HG03066 (cell line): ENCODE results near the gene PAWR.
"Not testable (repeated sequence)": the region's sequence is repeated elsewhere in the genome, so short reads cannot be mapped to it uniquely, and the experiment has no call there.

Experiments
- ATAC-seq: cut with Tn5 transposase; IDR thresholded peaks from one replicate; pipeline ENCODE4 v1.9.1; 2021; ENCODE audit warnings: low read depth; ENCODE audit not compliant: unreplicated experiment

Gene PAWR

DNA sequence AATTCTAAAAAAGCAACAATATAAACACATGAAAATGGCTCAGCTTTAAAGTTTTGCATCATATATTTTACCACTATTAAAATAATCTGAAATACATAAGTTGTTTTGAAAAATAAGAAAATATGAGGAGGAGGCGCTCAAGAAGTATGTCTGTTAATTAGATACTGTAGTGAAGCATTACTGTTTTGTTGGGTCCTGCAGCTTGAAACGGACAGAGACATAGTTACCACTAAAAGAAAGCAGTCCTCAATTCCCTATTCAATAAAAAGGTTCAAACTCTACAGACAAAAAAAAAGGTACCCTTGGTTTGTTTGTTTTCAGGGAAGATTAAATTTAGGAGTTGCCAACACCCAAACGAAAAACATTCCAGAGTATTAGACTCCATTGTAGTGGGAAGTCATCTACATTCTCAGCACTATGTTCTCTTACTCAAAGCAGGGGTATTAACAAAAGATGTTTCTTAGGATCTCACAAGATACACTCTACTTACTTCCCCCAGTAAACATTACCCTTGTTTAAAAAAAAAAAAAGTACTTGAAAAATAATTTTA, 3.0 kb downstream of the PAWR start:
- no peak for ATAC-seq

- ATAC-seq = no peak
These were observed 4.6 kb downstream of the PAWR start for GRCh38 chr12:79686171-79686570.

GRCh38 chr12:79685068-79685467, 5.7 kb downstream of the PAWR start:
- no peak for ATAC-seq

DNA sequence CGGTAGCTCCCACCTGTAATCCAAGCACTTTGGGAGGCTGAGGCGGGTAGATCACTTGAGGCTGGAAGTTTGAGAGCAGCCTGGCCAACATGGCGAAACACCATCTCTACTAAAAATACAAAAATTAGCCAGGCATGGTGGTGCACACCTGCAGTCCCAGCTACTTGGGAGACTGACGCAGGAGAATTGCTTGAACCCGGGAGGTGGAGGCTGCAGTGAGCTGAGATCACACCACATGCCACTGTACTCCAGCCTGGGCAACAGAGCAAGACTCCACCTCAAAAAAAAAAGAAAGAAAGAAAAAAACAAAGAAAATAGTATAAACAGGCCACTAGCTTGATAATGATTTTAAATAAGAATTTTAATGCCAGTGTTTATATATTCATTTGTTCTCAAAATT, 6.4 kb downstream of the PAWR start:
- ATAC-seq = not testable (repeated sequence)

DNA sequence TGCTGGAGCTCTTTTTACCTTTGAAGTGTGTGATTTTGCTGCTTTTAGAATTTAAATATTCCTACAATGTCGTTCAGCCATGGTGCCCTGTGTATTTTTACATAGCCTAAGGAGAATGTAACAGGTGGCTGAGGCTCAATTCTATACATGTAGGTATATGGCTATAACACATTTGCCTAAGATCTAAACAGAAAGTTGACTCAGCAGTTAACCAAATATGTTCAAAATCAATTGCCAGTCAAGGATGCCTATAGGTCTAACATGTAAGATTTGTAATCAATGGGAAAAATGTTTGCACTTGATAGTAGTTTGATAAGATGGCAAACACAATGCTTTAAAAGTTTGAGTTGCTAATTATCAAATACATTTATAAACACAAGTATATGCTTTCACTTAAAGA, 8.2 kb downstream of the PAWR start:
- no peak for ATAC-seq

DNA sequence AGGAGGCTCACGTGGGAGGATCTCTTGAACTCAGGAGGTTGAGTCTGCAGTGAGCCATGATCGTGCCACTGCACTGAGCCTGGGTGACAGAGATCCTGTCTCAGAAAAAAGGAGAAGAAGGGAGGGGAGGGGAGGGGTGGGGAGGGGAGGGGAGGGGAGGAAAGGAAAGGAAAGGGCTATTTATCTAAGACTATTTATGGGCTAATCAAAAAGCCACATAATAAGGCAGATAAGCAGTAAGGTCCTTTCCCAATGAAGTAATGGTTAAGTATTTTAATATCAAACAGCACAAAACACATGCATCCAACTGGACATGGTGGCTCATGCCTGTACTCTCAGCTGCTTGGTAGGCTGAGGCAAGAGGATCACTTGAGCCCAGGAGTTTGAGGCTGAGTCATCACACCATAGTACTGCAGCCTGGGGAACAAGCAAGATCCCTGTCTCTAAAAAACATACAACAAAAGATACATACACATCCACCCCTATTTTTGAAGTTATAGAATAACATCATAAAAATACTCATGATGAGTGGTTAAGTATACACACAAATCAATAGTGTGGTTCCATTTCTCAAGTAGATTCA, 9.7 kb downstream of the PAWR start:
- no peak for ATAC-seq

DNA sequence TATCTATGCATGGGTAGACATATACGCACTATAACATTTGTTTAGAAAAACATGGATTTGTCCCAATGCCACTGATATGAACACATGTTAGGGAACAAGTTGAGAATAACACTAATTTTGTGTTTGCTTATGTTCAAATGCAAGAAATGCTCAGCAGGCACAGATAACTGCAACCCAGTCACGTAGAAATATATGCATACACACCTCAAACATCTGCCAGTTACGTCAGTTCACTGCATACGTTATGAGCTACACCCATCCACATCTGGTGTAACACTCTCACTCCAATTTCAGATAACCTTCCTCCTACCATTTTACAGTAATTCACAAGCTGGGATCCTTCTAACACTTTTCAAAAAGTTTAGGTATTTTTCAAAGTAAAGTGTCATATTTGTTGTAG, 10.7 kb downstream of the PAWR start:
- no peak for ATAC-seq

- ATAC-seq = no peak
These were observed 12.5 kb downstream of the PAWR start for GRCh38 chr12:79678306-79678705.

GRCh38 chr12:79677672-79678071, 13.1 kb downstream of the PAWR start:
- no peak for ATAC-seq

- no peak for ATAC-seq
These were observed 14.2 kb downstream of the PAWR start for GRCh38 chr12:79676579-79676978.

GRCh38 chr12:79674629-79675028, 16.1 kb downstream of the PAWR start:
- ATAC-seq = no peak

DNA sequence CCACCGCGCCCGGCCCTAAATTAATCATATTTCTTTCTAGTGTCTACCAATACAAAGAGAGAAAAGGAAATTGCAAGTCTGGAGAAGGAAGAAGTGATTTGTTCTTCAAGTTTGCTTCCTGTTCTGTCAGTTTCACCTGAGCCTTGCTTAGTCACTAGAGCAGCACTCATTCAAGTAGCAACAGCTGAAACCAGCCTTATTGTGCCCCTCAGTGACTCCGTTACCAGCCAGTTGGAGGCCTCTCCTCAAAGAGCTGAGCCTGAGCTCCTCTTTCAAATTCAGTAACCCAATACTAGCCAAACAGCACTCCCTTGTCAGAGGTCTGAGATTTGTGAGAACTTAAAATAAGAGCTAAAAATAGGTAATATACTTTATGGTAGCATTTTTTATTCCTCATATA, 17.4 kb downstream of the PAWR start:
- ATAC-seq = no peak

DNA sequence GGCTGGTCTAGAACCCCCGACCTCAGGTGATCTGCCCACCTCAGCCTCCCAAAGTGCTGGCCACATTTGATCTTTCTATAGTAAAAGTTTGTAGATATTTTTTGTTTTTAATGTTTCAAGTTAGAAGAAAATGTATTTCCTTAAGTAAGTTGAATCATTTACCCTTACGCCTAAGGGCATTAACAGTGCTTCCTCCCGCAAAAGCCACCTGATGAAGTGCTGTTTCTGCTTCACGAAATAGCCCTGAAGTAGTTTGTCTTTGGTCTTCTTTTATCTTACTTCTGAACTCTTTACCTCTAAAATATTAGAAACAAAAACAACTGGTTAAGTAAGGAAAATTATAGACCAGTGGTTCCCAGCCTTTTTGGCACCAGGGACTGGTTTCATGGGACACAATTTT, 22.7 kb downstream of the PAWR start:
- ATAC-seq = no peak

DNA sequence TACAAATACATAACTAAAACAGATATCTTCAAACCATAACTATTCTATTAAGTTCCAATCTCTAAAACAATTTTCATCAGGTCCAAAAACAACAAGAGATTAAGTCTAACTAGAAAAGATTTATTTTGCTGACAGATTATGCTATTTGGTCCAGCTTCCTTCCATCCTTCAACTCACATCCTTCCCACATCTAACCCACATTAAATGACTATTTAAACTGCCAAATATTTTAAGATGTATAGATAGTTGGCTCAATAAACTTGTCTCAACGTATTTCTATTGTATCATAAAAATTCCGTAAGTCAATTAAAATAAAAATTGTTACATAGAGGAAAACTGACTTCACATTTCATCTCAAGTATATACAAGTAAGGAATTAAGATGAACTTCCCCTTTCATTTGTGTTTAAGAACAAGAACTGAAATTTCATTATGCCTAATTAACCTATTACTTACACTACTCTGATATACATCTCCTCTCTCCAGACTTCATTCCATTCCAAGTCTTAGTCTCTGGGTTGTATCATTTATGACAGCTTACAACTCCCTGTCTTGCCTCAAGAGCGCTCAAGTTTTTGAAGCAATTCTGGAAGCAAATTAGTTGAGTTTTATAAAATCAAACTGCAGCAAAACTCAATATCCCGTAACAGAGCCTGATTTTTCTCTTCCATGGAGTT, 25.4 kb downstream of the PAWR start:
- ATAC-seq = no peak

- no peak for ATAC-seq
These were observed 26.2 kb downstream of the PAWR start for GRCh38 chr12:79664518-79664917.

DNA sequence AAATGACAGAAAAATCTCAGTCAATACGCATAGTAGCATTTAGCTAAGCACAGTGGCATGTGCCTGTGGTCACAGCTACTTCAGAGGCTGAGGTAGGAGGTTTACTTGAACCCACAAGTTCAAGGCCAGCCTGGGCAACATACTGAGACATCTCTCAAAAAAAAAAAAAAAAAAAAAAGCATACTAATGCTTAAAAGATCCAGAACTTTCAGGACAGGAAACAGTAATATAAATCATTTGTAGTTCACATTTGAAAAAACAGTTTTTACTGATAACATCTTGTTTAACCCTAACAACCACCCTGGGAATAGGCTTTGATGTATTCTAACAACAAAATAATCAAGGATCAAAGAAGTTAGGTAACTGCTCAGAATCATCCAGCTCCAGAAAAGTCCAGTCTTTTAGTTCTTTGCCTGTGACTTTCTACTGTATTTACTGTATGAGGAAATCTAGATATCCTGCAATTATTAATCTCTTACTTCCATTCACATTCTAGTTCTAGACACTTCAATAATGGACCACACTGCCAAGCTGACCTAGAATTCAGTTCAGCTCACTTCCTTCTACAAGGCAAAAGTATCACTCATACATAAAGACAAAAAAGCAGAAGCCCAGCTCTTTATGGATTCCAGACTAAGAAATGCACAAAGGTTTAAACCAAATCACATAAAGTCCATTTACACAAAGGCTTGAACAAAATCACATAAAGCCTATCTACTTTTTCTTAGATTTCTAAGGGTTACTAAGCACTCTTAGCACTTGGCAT, 28.5 kb downstream of the PAWR start:
- ATAC-seq = no peak

DNA sequence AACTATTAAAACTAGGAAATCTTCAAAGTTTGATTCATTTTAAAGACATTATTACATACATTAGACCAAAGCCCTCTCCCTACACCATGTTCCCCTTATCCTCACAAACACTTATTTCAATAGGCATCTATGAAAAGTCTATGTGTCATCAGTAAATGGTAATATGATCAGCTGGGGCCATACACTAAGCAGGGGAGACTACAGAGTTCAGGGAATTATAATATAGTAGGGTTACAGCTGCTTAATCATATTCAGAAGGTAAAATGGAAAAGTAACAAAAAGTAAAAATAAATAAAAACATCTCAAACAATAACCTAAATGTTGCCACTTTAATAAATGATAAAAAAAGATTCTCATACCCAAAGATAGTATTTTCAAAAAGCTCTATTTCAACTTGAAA, 29.1 kb downstream of the PAWR start:
- no peak for ATAC-seq

DNA sequence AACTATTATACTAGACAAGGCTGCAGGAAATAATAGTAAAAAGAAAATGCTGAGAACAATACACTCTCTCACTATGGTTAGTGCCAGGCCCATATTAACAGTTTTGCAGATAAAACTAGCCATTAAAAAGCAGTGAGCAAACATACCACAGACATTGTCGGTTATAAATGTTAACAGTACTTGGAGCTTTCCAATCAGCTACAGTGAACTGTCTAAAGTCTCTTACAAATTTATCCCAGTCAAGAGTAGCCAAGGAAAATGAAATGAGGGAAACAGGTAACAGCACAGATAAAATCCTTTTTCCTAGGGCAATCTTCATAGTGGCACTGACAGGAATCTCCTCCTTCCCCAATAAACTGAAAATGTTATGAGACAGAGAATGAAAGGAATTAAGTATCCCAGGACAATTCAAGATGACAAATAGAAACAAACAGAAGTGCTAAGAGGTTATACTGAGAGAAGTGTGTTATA, 30.8 kb downstream of the PAWR start:
- no peak for ATAC-seq

- ATAC-seq = no peak
These were observed 32.5 kb downstream of the PAWR start for GRCh38 chr12:79658221-79658620.

- ATAC-seq = no peak
These were observed 33.6 kb downstream of the PAWR start for GRCh38 chr12:79657136-79657535.

DNA sequence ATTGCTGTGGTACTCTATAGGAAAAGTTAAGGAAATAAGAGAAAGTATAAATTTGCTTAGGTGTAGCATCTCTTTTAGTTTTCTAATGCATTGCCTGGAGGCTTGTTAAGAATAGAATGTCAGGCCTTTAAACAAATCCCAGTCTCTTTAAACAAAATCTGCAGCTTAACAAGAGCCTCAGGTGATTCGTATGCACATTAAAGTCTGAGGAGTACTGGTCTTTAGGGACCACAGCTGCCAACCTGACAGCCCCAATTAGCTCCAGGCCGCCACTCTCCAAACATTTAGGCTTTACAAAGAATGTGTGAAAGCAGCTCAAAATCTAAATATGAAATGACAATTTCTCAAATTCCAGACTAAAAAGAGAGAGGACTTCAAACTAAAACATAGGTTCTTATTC, 35.7 kb downstream of the PAWR start:
- ATAC-seq = no peak

DNA sequence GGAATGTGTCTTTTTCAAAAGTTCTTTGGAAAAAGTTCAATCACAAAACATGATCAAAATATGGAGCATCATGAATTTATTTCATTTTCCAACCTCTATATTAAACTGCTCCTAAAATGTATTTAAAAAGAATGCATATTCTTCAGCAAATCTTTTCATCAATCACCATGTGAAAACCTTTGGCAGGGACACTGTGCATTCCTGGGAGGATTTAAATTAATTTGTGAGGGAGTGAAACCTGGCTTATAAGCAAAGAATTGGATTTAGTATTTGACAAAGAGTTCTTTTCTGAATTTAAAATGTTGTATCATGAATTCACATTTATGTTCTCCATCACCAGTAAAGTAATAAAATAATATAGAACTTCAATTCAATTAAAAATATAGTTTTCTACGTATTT, 38.2 kb downstream of the PAWR start:
- ATAC-seq = no peak
